Measurements from ENCODE around the gene APOBEC3B.
"Not testable (repeated sequence)": the region's sequence is repeated elsewhere in the genome, so short reads cannot be mapped to it uniquely, and the experiment has no call there.

Gene APOBEC3B

DNA sequence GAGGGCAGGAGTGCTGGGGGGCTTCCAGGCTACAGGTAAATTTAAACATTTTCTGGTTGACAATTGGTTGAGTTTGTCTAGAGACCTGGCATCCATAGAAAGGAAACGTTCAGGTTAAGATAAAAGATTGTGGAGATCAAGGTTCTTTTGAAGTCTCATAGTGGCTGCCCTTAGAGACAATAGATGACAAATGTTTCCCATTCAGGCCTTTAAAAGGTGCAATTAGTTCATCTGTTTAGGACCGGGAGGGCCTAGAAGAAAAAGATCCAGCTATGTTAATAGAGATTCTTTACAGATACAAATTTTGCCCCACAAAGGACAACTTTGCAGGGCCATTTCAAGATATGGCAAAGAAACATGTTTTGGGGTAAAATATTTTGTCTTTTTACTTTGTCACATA is 54.9 kb downstream of the APOBEC3B start:
- DNase-seq: not testable (repeated sequence)

DNA sequence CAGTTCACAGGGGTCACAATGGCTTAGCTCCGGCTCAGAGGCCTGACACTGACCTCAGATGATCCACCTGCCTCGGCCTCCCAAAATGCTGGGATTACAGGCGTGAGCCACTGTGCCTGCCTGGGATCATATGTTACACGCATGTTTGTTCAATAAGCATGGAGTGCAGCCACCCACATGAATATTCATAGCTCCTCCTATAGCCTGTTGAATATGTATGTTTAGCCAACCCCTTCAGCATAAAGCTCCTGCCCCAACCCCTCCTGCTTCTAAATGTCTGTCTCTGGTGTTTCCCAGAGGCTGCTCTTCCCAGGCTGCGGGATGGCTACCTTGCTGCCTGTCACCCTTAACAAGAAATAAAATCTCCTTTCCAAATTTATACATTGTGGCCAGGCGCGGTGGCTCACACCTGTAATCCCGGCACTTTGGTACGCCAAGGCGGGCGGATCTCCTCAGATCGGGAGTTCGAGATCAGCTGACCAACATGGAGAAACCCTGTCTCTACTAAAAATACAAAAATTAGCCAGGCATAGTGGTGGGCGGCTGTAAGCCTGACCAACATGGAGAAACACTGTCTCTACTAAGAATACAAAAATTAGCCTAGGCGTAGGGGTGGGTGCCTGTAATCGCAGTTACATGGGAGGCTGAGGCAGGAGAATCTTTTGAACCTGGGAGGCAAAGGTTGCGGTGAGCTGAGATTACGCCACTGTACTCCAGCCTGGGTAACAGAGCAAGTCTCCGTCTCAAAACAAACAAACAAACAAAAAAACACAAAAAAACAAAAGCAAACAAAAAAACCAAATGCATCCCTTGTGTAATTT is 57.4 kb downstream of the APOBEC3B start:
- DNase-seq: no peak

DNA sequence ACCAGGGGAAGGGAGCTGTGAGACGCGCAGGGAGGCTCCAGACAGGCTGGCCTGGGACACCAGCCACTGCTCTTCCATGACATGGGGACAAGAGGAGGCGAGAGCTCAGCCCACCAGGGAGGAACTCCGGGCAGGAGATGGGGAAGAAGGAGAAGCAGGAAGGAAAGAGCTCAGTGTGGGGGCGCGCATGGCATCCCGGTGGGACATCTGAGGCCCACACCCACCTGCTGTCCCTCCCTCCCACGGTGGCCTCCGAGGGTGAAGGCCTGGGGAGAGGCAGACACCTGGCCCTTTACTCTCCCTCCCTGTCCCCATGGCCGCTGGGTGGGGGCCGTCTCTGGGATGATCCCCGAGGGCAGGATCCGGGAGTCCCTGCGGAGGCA is 58.0 kb downstream of the APOBEC3B start:
- not testable (repeated sequence) for DNase-seq

DNA sequence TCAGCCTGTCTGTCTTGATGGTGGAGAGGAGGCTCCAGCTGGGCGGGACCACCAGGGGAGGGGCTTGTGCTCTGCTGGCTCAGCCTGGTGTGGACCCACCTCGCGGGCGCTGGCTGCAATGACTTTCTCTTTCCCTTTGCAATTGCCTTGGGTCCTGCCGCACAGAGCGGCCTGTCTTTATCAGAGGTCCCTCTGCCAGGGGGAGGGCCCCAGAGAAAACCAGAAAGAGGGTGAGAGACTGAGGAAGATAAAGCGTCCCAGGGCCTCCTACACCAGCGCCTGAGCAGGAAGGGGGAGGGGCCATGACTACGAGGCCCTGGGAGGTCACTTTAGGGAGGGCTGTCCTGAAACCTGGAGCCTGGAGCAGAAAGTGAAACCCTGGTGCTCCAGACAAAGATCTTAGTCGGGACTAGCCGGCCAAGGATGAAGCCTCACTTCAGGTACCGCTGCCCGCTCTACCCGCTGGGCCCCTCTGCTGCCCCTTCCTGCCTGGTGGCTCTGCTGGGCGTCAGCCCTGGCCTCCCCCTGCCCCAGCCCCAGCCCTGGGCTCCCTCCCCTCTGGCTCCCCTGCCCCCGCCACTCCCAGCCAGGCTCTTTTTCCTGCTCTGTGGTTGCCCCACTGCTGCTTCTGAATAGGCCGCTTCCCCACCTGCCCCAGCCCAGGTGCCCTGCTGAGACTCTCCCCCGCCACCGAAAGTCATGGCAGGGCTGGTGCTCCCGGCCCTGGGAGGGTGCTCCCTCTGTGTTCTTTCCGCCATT is 58.6 kb downstream of the APOBEC3B start, which contains the start of gene APOBEC3F:
TSS of gene APOBEC3F (plus strand) at position 327 of the 759 bp plus-strand sequence. CDS start at position 424, 97 bp downstream.
- DNase-seq: peak; percentile 77

DNA sequence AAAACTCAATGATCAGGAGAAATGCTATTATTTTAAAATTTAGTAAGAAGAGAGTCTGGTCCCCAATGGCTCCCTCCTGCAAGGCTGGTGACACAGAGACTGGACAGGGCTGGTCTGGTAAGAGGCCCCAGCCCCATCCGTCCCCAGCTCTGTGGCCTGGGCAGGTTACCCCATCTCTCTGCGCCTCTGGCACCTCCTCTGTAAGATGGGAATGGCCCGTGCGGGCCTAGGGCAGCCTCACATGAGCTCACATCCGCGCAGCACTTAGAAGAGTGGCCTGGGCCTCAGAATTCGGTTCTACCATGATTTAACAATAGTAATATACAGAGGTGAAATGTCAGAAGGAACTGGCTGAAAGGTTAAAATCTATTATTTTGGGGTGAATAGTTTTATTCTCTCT is 59.8 kb downstream of the APOBEC3B start:
- DNase-seq: no peak
